ENCODE data around the gene MAN2A1.

DNA sequence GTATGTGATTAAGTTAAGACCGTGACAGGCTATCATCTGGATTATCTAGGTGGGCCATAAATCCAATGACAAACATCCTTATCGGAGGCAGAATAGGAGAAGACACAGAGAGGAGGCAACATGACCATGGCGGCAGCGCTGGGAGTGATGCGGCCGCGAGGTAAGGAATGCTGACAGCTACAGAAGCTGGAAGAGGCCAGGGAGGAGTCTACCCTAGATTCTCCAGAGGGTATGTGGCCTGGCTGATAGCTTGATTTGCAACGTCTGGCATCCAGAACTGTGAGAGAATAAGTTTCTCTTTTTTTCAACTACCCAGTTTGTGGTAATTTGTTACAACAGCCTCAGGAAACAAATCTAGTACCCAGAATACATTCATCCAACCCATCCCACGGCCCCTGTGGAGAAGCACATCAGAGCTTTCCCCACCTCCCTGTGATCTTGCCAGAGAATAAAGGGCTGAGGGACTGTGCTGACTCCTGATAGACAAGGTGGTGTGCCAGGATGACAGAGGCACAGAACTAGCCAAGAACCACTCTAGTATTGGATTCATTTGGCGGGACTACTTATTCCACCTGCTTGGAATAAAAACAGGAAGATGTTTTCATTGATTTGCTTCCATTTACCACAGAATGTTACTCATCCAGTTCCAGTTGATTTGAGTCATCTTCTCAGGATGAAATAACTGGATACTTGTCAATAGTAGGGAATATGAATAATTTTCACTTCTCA is 187.4 kb downstream of the MAN2A1 start:
- TF ChIP-seq CTCF (IDR thresholded peaks at IDR 0.05) (no peak), FOXK1 (CRISPR knock-in tag; IDR thresholded peaks at IDR 0.05) (no peak), SP1 (CRISPR knock-in tag; conservative IDR thresholded peaks at IDR 0.05) (no peak), JUN (CRISPR knock-in tag; IDR thresholded peaks at IDR 0.05) (no peak), ZBTB43 (CRISPR knock-in tag; IDR thresholded peaks at IDR 0.05) (no peak)
- TF ChIP-seq, protein P1, sequence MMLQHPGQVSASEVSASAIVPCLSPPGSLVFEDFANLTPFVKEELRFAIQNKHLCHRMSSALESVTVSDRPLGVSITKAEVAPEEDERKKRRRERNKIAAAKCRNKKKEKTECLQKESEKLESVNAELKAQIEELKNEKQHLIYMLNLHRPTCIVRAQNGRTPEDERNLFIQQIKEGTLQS (CRISPR knock-in tag; conservative IDR thresholded peaks at IDR 0.05): no peak
- TF ChIP-seq, protein P2, sequence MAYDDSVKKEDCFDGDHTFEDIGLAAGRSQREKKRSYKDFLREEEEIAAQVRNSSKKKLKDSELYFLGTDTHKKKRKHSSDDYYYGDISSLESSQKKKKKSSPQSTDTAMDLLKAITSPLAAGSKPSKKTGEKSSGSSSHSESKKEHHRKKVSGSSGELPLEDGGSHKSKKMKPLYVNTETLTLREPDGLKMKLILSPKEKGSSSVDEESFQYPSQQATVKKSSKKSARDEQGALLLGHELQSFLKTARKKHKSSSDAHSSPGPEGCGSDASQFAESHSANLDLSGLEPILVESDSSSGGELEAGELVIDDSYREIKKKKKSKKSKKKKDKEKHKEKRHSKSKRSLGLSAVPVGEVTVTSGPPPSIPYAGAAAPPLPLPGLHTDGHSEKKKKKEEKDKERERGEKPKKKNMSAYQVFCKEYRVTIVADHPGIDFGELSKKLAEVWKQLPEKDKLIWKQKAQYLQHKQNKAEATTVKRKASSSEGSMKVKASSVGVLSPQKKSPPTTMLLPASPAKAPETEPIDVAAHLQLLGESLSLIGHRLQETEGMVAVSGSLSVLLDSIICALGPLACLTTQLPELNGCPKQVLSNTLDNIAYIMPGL (CRISPR knock-in tag; IDR thresholded peaks at IDR 0.05): no peak

All from WTC11 (cell line).